CD14-positive monocyte (primary cell): ENCODE data around the gene RNF225. TPM values are rescaled to one million over a fixed set of nuclear protein-coding genes. Genes with fewer than 3 reads are reported as not detected.

Source experiments
- DNase-seq, 3 donors: peaks; one replicate each; pipeline ENCODE4 v3.0.0-alpha.2; 2011 to 2022
- H2AFZ ChIP-seq: 2 replicates; pipeline ENCODE4 v1.6.0; 2012; ENCODE audit warnings: mild to moderate bottlenecking, low read depth, low read length, inconsistent platforms; ENCODE audit not compliant: insufficient read depth, poor library complexity, severe bottlenecking
- H3K27ac ChIP-seq, 2 donors: 1 replicate in 1 of 2; 2 replicates in 1 of 2; pipeline ENCODE4 v1.5.1; 2012 to 2013; ENCODE audit warnings: low read length in 2 of 2, control low read depth in 1 of 2, inconsistent platforms in 1 of 2, low read depth in 1 of 2, mild to moderate bottlenecking in 1 of 2
- H3K27me3 ChIP-seq, 2 donors: one replicate each; pipeline versions ENCODE4 v1.6.0 to v1.6.1; 2011 to 2013; ENCODE audit warnings: low read length in 2 of 2; ENCODE audit not compliant: control insufficient read depth in 2 of 2, insufficient read depth in 2 of 2
- H3K36me3 ChIP-seq, 2 donors: replicated peaks in 1 of 2; 1 replicate in 1 of 2; 2 replicates in 1 of 2; pipeline versions ENCODE4 v1.5.1 to v1.6.1; 2012 to 2013; ENCODE audit warnings: low read length in 2 of 2, control low read depth in 1 of 2, inconsistent platforms in 1 of 2, mild to moderate bottlenecking in 1 of 2; ENCODE audit not compliant: insufficient read depth in 2 of 2, control insufficient read depth in 1 of 2
- H3K4me1 ChIP-seq, 2 donors: 1 replicate in 1 of 2; 2 replicates in 1 of 2; pipeline versions ENCODE4 v1.5.1 to v1.6.1; 2012 to 2013; ENCODE audit warnings: low read length in 2 of 2, control low read depth in 1 of 2, inconsistent platforms in 1 of 2, mild to moderate bottlenecking in 1 of 2, moderate library complexity in 1 of 2; ENCODE audit not compliant: insufficient read depth in 2 of 2, control insufficient read depth in 1 of 2
- H3K4me2 ChIP-seq: replicated peaks from 2 replicates; pipeline ENCODE3; 2012; ENCODE audit warnings: low read length, moderate library complexity, mild to moderate bottlenecking; ENCODE audit not compliant: poor library complexity, severe bottlenecking; ENCODE audit errors: extremely low read depth
- H3K4me3 ChIP-seq, 3 experiments: fragments of 200-600 bp in 1 of 3; sonication (generic) in 1 of 3; replicated peaks in 1 of 3; 1 replicate in 2 of 3; 2 replicates in 1 of 3; pipeline ENCODE4 v1.5.1; 2011 to 2013; ENCODE audit warnings: low read length in 3 of 3, mild to moderate bottlenecking in 3 of 3, control low read depth in 2 of 3, low read depth in 2 of 3, inconsistent platforms in 1 of 3, moderate library complexity in 1 of 3
- H3K79me2 ChIP-seq: 2 replicates; pipeline ENCODE4 v1.6.0; 2012; ENCODE audit warnings: mild to moderate bottlenecking, control low read depth, inconsistent platforms, low read length, moderate library complexity; ENCODE audit not compliant: insufficient read depth
- H3K9ac ChIP-seq: 2 replicates; pipeline ENCODE4 v1.6.0; 2017; ENCODE audit warnings: low read length, mild to moderate bottlenecking; ENCODE audit not compliant: insufficient read depth, poor library complexity, severe bottlenecking
- H3K9me3 ChIP-seq, 2 donors: replicated peaks in 1 of 2; 1 replicate in 1 of 2; 2 replicates in 1 of 2; pipeline versions ENCODE4 v1.5.1 to v1.6.1; 2012 to 2013; ENCODE audit warnings: low read length in 2 of 2, control low read depth in 1 of 2; ENCODE audit not compliant: control insufficient read depth in 1 of 2, insufficient read depth in 1 of 2
- H4K20me1 ChIP-seq: 2 replicates; pipeline ENCODE4 v1.6.0; 2012; ENCODE audit warnings: mild to moderate bottlenecking, low read length, control low read depth, moderate library complexity; ENCODE audit not compliant: insufficient read depth
- H3K27ac Mint-ChIP-seq, 7 donors: one replicate each; pipeline ENCODE4 v1.8.0; 2020; ENCODE audit warnings: mild to moderate bottlenecking in 7 of 7, mixed read lengths in 7 of 7, moderate library complexity in 6 of 7, inconsistent platforms in 2 of 7
- H3K27me3 Mint-ChIP-seq, 3 donors: one replicate each; pipeline ENCODE4 v1.8.0; 2021 to 2022; ENCODE audit warnings: low read depth in 3 of 3, mild to moderate bottlenecking in 3 of 3, mixed read lengths in 3 of 3, moderate library complexity in 3 of 3, inconsistent platforms in 1 of 3
- H3K36me3 Mint-ChIP-seq, 2 donors: one replicate each; pipeline ENCODE4 v1.8.0; 2020; ENCODE audit warnings: mixed read lengths in 2 of 2, inconsistent platforms in 1 of 2, mild to moderate bottlenecking in 1 of 2
- H3K4me1 Mint-ChIP-seq: one replicate; pipeline ENCODE4 v1.8.0; 2020; ENCODE audit warnings: mild to moderate bottlenecking, mixed read lengths
- H3K4me3 Mint-ChIP-seq, 2 donors: one replicate each; pipeline ENCODE4 v1.8.0; 2020; ENCODE audit warnings: mild to moderate bottlenecking in 2 of 2, mixed read lengths in 2 of 2, moderate library complexity in 1 of 2
- H3K9me3 Mint-ChIP-seq, 7 donors: one replicate each; pipeline ENCODE4 v1.8.0; 2020 to 2022; ENCODE audit warnings: mixed read lengths in 7 of 7, mild to moderate bottlenecking in 6 of 7, moderate library complexity in 6 of 7, inconsistent platforms in 2 of 7
- CTCF ChIP-seq: fragments of 200-600 bp; IDR thresholded peaks from one replicate; pipeline ENCODE4 v1.8.0; 2022; ENCODE audit warnings: antibody characterized with exemption, mild to moderate bottlenecking
- WGBS: methylation state at CpG from one replicate; pipeline ENCODE4 v1.1.5; 2013; ENCODE audit warnings: missing lambda C conversion rate; ENCODE audit not compliant: insufficient coverage; 5-methylcytosine and 5-hydroxymethylcytosine counted together
- intact Hi-C, 2 donors: fragments of 100-400 bp; cut with micrococcal nuclease; formaldehyde crosslinking; loops; one replicate each; pipeline versions ENCODE4 v1.15.0 to v1.15.1; 2023
- polyA plus RNA-seq, 3 donors: library from polyadenylated mRNA; depleted of rRNA in 1 of 3; unstranded in 2 of 3; stranded (reverse) in 1 of 3; fragments of 300-500 nt in 2 of 3; fragments of >200 nt in 1 of 3; fragmentation: Illumina TruSeq in 2 of 3; gene quantifications; 1 replicate in 2 of 3; 2 replicates in 1 of 3; pipeline ENCODE4 v1.2.3, GENCODE V29; 2012 to 2021

Gene RNF225
- polyA plus RNA-seq, 3 donors: not detected

GRCh38 chr19:58361900-58362271 lies 33.6 kb upstream of the RNF225 start:
- peak overlapping the region; percentile 85 for H3K4me2 ChIP-seq
- H3K4me3 ChIP-seq: peak overlapping the region; percentile 46 to 82 (median 64)
- peak overlapping the region; percentile 74 for H3K9ac ChIP-seq
- no peaks in the 10 kb centered on the region for H3K79me2 ChIP-seq
- H3K36me3 ChIP-seq: no peaks in the 10 kb centered on the region
- peaks cover 27% of the 10 kb centered on the region for H3K4me1 Mint-ChIP-seq
- H3K9me3 Mint-ChIP-seq: peaks cover 0 to 7% (median 0%) of the 10 kb centered on the region in 7 donors
- H3K27me3 ChIP-seq: peaks cover 0 to 9% of the 10 kb centered on the region in 2 donors
- peak overlapping the region; percentile 93 for H2AFZ ChIP-seq
- no peaks in the 10 kb centered on the region for H3K9me3 ChIP-seq
- H3K27me3 Mint-ChIP-seq: peaks cover 7 to 22% (median 12%) of the 10 kb centered on the region in 3 donors
- intact Hi-C loops: no loop called here
- DNase-seq: peak; percentile 25 to 37 (median 26)
- no peaks in the 10 kb centered on the region for H4K20me1 ChIP-seq
- peak overlapping the region; percentile 72 to 85 for H3K27ac ChIP-seq
- peak overlapping the region; percentile 95 to 100 for H3K4me3 Mint-ChIP-seq
- 6% methylated on average over 20 of the region's 28 CpGs for WGBS
- no peaks in the 10 kb centered on the region for H3K36me3 Mint-ChIP-seq
- peak overlapping the region; percentile 88 to 95 (median 95) for H3K27ac Mint-ChIP-seq
- no peak for TF ChIP-seq CTCF
- peaks cover 28 to 40% of the 10 kb centered on the region in 2 donors for H3K4me1 ChIP-seq

- peak; percentile 93 to 96 (median 94) for DNase-seq
- Mint-ChIP-seq H3K27me3 (peaks cover 2 to 16% (median 7%) of the 10 kb centered on the region in 3 donors), H3K36me3 (no peaks in the 10 kb centered on the region), H3K27ac (peak within 1 kb of the TSS; percentile 88 to 95 (median 95)), H3K9me3 (peaks cover 0 to 4% (median 0%) of the 10 kb centered on the region in 7 donors), H3K4me3 (peak within 1 kb of the TSS; percentile 95 to 100), H3K4me1 (peaks cover 22% of the 10 kb centered on the region)
- Histone ChIP-seq H3K9ac (peak within 1 kb of the TSS; percentile 74), H4K20me1 (no peaks in the 10 kb centered on the region), H3K4me3 (peak within 1 kb of the TSS; percentile 46 to 82 (median 64)), H2AFZ (peak within 1 kb of the TSS; percentile 93), H3K27ac (peak within 1 kb of the TSS; percentile 72 to 85), H3K4me2 (peak within 1 kb of the TSS; percentile 85), H3K9me3 (peaks cover 0 to 2% of the 10 kb centered on the region in 2 donors), H3K4me1 (peaks cover 26 to 36% of the 10 kb centered on the region in 2 donors), H3K79me2 (no peaks in the 10 kb centered on the region), H3K36me3 (no peaks in the 10 kb centered on the region), H3K27me3 (peaks cover 0 to 5% of the 10 kb centered on the region in 2 donors)
- WGBS: under 1% methylated on average over 74 of the region's 74 CpGs
- TF ChIP-seq CTCF: no peak
- intact Hi-C loops: no loop called here
Measured at GRCh38 chr19:58362272-58362994, 33.0 kb upstream of the RNF225 start, which contains the start of gene ZNF497. Gene ZNF497 (minus strand): TSS chr19:58362751. CDS start chr19:58357635, 5,116 bp downstream.
